Endothelial cell of umbilical vein (primary cell): ENCODE results near the gene PPP6R1. TPM values are rescaled to one million over a fixed set of nuclear protein-coding genes. Genes with fewer than 3 reads are reported as not detected.

ENCODE experiments used
- BruUV-seq: library from RNA; stranded (reverse); fragments of 400-500 nt; replicated peaks from 2 replicates; lab custom pipeline; 2021; lab: Mats Ljungman, UMichigan
- CTCF ChIA-PET: fragments of 300-600, 350-600 bp; sonication (Branson Sonifier 250); formaldehyde crosslinking; loops from one replicate; lab custom pipeline; 2021; ENCODE audit warnings: antibody characterized with exemption, inconsistent platforms; lab: Charles Lee
- POLR2A ChIA-PET: fragments of 300-600, 350-600 bp; sonication (Branson Sonifier 250); formaldehyde crosslinking; loops from one replicate; lab custom pipeline; 2021; ENCODE audit warnings: antibody characterized with exemption, inconsistent platforms; lab: Charles Lee
- DNase-seq: peaks from one replicate; pipeline ENCODE4 v3.0.0-alpha.2; 2011; ENCODE audit warnings: low read depth, low spot score
- FAIRE-seq: peaks from 2 replicates; lab custom pipeline; 2011; peaks lifted over from hg19 to GRCh38; lab: Jason Lieb, UNC
- H2AFZ ChIP-seq: 2 replicates; pipeline ENCODE4 v1.6.0; 2012; ENCODE audit warnings: low read depth, low read length, control low read depth, inconsistent platforms
- H3K27ac ChIP-seq: 2 replicates; pipeline ENCODE4 v1.5.1; 2011; ENCODE audit warnings: low read depth, mild to moderate bottlenecking, control low read depth, low read length, moderate library complexity; ENCODE audit not compliant: insufficient read depth
- H3K27me3 ChIP-seq, 2 experiments: 2 replicates each; pipeline versions ENCODE4 v1.6.0 to v1.6.1; 2011; ENCODE audit warnings: low read length in 2 of 2, mixed read lengths in 1 of 2; ENCODE audit not compliant: control insufficient read depth in 2 of 2, insufficient read depth in 2 of 2
- H3K36me3 ChIP-seq, 2 experiments: 2 replicates in 1 of 2; 3 replicates in 1 of 2; pipeline ENCODE4 v1.5.1; 2011; ENCODE audit warnings: low read length in 2 of 2, mild to moderate bottlenecking in 1 of 2, moderate library complexity in 1 of 2; ENCODE audit not compliant: control insufficient read depth in 2 of 2, insufficient read depth in 2 of 2; ENCODE audit errors: extremely low read depth in 1 of 2
- H3K4me1 ChIP-seq: 3 replicates; pipeline ENCODE4 v1.5.1; 2011; ENCODE audit warnings: mild to moderate bottlenecking, low read length; ENCODE audit not compliant: control insufficient read depth, insufficient read depth; ENCODE audit errors: extremely low read depth
- H3K4me2 ChIP-seq: 2 replicates; pipeline ENCODE4 v1.6.1; 2011; ENCODE audit warnings: low read length, control low read depth, mixed read lengths; ENCODE audit not compliant: insufficient read depth
- H3K4me3 ChIP-seq, 3 experiments: fragments of 200-600 bp in 1 of 3; sonication (generic), shearing (Covaris generic) in 1 of 3; replicated peaks in 1 of 3; 2 replicates each; pipeline ENCODE4 v1.5.1; 2011 to 2016; ENCODE audit warnings: control low read depth in 3 of 3, low read length in 3 of 3, mild to moderate bottlenecking in 2 of 3, inconsistent platforms in 1 of 3, low read depth in 1 of 3, moderate library complexity in 1 of 3; ENCODE audit not compliant: insufficient read depth in 1 of 3
- H3K79me2 ChIP-seq: 2 replicates; pipeline ENCODE4 v1.6.0; 2012; ENCODE audit warnings: low read length, inconsistent platforms; ENCODE audit not compliant: control insufficient read depth, insufficient read depth
- H3K9ac ChIP-seq: replicated peaks from 2 replicates; pipeline ENCODE3; 2011; ENCODE audit warnings: low read length, control low read depth; ENCODE audit not compliant: insufficient read depth; ENCODE audit errors: extremely low read depth
- H3K9me1 ChIP-seq: replicated peaks from 3 replicates; pipeline ENCODE4 v1.6.0; 2011; ENCODE audit warnings: mild to moderate bottlenecking, low read length; ENCODE audit not compliant: control insufficient read depth, insufficient read depth; ENCODE audit errors: extremely low read depth
- H3K9me3 ChIP-seq: replicated peaks from 2 replicates; pipeline ENCODE4 v1.5.1; 2012; ENCODE audit warnings: low read length, inconsistent platforms; ENCODE audit not compliant: control insufficient read depth, insufficient read depth
- H4K20me1 ChIP-seq: replicated peaks from 2 replicates; pipeline ENCODE3; 2011; ENCODE audit warnings: mild to moderate bottlenecking, low read length; ENCODE audit not compliant: control insufficient read depth, insufficient read depth; ENCODE audit errors: extremely low read depth
- CTCF ChIP-seq, 2 donors: IDR thresholded peaks; 1 replicate in 1 of 2; 2 replicates in 1 of 2; pipeline ENCODE4 v1.5.1; 2011; ENCODE audit warnings: low read length in 2 of 2, mild to moderate bottlenecking in 2 of 2, moderate library complexity in 2 of 2, control low read depth in 1 of 2, inconsistent platforms in 1 of 2, low read depth in 1 of 2; ENCODE audit not compliant: insufficient read depth in 1 of 2; ENCODE audit errors: extremely low read depth in 1 of 2
- EZH2 ChIP-seq: IDR thresholded peaks from 2 replicates; pipeline ENCODE4 v1.6.1; 2012; ENCODE audit warnings: borderline replicate concordance, low read depth, mild to moderate bottlenecking, moderate library complexity, low read length, inconsistent platforms; ENCODE audit not compliant: severe bottlenecking
- FOS ChIP-seq: IDR thresholded peaks from 2 replicates; pipeline ENCODE4 v1.6.1; 2011; ENCODE audit warnings: mild to moderate bottlenecking, low read length, moderate library complexity, borderline replicate concordance; ENCODE audit not compliant: insufficient read depth
- MAX ChIP-seq: IDR thresholded peaks from 2 replicates; pipeline ENCODE4 v1.6.1; 2011; ENCODE audit not compliant: insufficient read depth, insufficient read length
- MYC ChIP-seq: IDR thresholded peaks from one replicate; pipeline ENCODE4 v1.6.1; 2011; ENCODE audit warnings: mild to moderate bottlenecking, low read depth, low read length
- POLR2A ChIP-seq: IDR thresholded peaks from 2 replicates; pipeline ENCODE4 v1.6.1; 2012; ENCODE audit warnings: low read depth, mild to moderate bottlenecking, control low read depth, low read length
- POLR2AphosphoS5 ChIP-seq: IDR thresholded peaks from 2 replicates; pipeline ENCODE4 v1.6.1; 2012; ENCODE audit warnings: low read depth, mild to moderate bottlenecking, control low read depth, low read length, moderate library complexity; ENCODE audit not compliant: insufficient read depth
- dilution Hi-C: fragments of 300-500 bp; cut with MboI; formaldehyde crosslinking; loops from one replicate; pipeline ENCODE4 v1.15.0; 2019; ENCODE audit warnings: low sequenced_read_pairs; ENCODE audit not compliant: extremely low pct_ligation_motif_present
- intact Hi-C: fragments of 100-400 bp; cut with micrococcal nuclease; formaldehyde crosslinking; loops from one replicate; pipeline ENCODE4 v1.10.0; 2022
- polyA plus RNA-seq, 4 experiments: library from polyadenylated mRNA; depleted of rRNA in 3 of 4; stranded (reverse) in 3 of 4; unstranded in 1 of 4; fragments of >200 nt; gene quantifications; 2 replicates each; pipeline versions ENCODE4 v1.2.1 to v1.2.3, GENCODE V29; 2011 to 2012; ENCODE audit warnings: missing spikeins in 1 of 4
- total RNA-seq: library from RNA; stranded (reverse); gene quantifications from 2 replicates; pipeline ENCODE4 v1.2.3, GENCODE V29; 2021

PPP6R1 gene
- total and polyA plus RNA-seq, 2 donors (not counting 3 experiments of a cell fraction or from before 2014, with no cell fraction given), result 35.7 to 71.8 TPM

- Histone ChIP-seq H3K9me1 (no peaks in the 10 kb centered on the region), H3K9me3 (no peaks in the 10 kb centered on the region), H3K27me3 (no peaks in the 10 kb centered on the region), H2AFZ (no peak overlapping the region), H3K27ac (no peak overlapping the region), H3K36me3 (no peaks in the 10 kb centered on the region), H3K4me1 (no peaks in the 10 kb centered on the region), H3K9ac (no peak overlapping the region), H3K4me3 (no peak overlapping the region), H3K79me2 (no peaks in the 10 kb centered on the region), H3K4me2 (no peak overlapping the region), H4K20me1 (no peaks in the 10 kb centered on the region)
- FAIRE-seq, result no peak
- TF ChIP-seq POLR2A (no peak), MAX (no peak), CTCF (IDR thresholded peaks at IDR 0.05; ENCODE audit: extremely low read depth in 1 of 2, insufficient read depth in 1 of 2, low read depth in 1 of 2, low read length in 2 of 2) (no peak), FOS (no peak), POLR2AphosphoS5 (no peak), EZH2 (no peak), MYC (no peak)
- dilution Hi-C loops (no loop called here), intact Hi-C loops (no loop called here)
- ChIA-PET POLR2A (no interaction called here), CTCF (no interaction called here)
- BruUV-seq, result no TSS peak
- DNase-seq, result no peak
These were observed 62.0 kb downstream of the PPP6R1 start for GRCh38 chr19:55196803-55197202.
